ENCODE data around the gene TMEM245.

The TMEM245 gene

GRCh38 chr9:109020113-109020512, 99.6 kb downstream of the TMEM245 start:
- no peak for DNase-seq

GRCh38 chr9:109019420-109019819, 100.3 kb downstream of the TMEM245 start:
- no peak for DNase-seq

GRCh38 chr9:109017493-109017892, 102.3 kb downstream of the TMEM245 start:
- no peak for DNase-seq

GRCh38 chr9:109017061-109017460, 102.7 kb downstream of the TMEM245 start:
- DNase-seq: no peak

GRCh38 chr9:109016132-109016531, 103.6 kb downstream of the TMEM245 start:
- DNase-seq: no peak

- no peak for DNase-seq
These were observed 105.0 kb downstream of the TMEM245 start for GRCh38 chr9:109014608-109015280.

- no peak for DNase-seq
These were observed 105.8 kb downstream of the TMEM245 start for GRCh38 chr9:109013679-109014607.

- peak; percentile 43 to 76 for DNase-seq
These were observed 106.7 kb downstream of the TMEM245 start, which contains the start of gene CTNNAL1 for GRCh38 chr9:109012876-109013678. Gene CTNNAL1, minus strand, starts transcription at chr9:109013499. Its CDS starts 57 bp downstream, at chr9:109013442.

GRCh38 chr9:109012009-109012875, 107.5 kb downstream of the TMEM245 start:
- no peak for DNase-seq

GRCh38 chr9:109011231-109011671, 108.5 kb downstream of the TMEM245 start:
- no peak for DNase-seq

GRCh38 chr9:109010746-109011145, 109.0 kb downstream of the TMEM245 start:
- DNase-seq: no peak

GRCh38 chr9:109005678-109006077, 114.1 kb downstream of the TMEM245 start:
- no peak for DNase-seq

GRCh38 chr9:109003116-109003515, 116.6 kb downstream of the TMEM245 start:
- no peak for DNase-seq

GRCh38 chr9:109002141-109002540, 117.6 kb downstream of the TMEM245 start:
- no peak for DNase-seq

- no peak for DNase-seq
These were observed 118.5 kb downstream of the TMEM245 start for GRCh38 chr9:109001275-109001676.

GRCh38 chr9:108997112-108997511, 122.6 kb downstream of the TMEM245 start:
- no peak for DNase-seq

GRCh38 chr9:108996643-108997042, 123.1 kb downstream of the TMEM245 start:
- DNase-seq: no peak

GRCh38 chr9:108994695-108995094, 125.1 kb downstream of the TMEM245 start:
- no peak for DNase-seq

- no peak for DNase-seq
These were observed 128.3 kb downstream of the TMEM245 start for GRCh38 chr9:108991479-108991878.

GRCh38 chr9:108983885-108984284, 135.9 kb downstream of the TMEM245 start:
- no peak for DNase-seq

- DNase-seq: no peak
These were observed 138.9 kb downstream of the TMEM245 start for GRCh38 chr9:108980893-108981292.

- no peak for DNase-seq
These were observed 141.5 kb downstream of the TMEM245 start for GRCh38 chr9:108978205-108978604.
